K562 (cell line): ENCODE data around the gene SCUBE1. TPM values are rescaled to one million over a fixed set of nuclear protein-coding genes. Genes with fewer than 3 reads are reported as not detected.

Source experiments
- ATAC-seq: fragments of 200-7000 bp; cut with Tn5 transposase; 3 replicates; pipeline ENCODE4 v1.9.1; 2020; ENCODE audit warnings: moderate library complexity
- BruUV-seq: library from RNA; stranded (reverse); fragments of 400-500 nt; replicated peaks from 2 replicates; lab custom pipeline; 2021; lab: Mats Ljungman, UMichigan
- CTCF ChIA-PET: fragments of 300-600 bp; formaldehyde crosslinking; extraction: SDS; loops from one replicate; lab custom pipeline; 2021; ENCODE audit warnings: low intra/inter-chr PET ratio; lab: Yijun Ruan, JAX
- POLR2A ChIA-PET: fragments of 300-600, 350-650 bp; sonication (Branson Sonifier 250); formaldehyde crosslinking; extraction: SDS; loops from one replicate; lab custom pipeline; 2021; ENCODE audit warnings: antibody characterized with exemption, inconsistent platforms; lab: Yijun Ruan, JAX
- DNase-seq, 4 experiments: peaks; one replicate each; pipeline versions ENCODE4 v3.0.0 to v3.0.0-alpha.2; 2011 to 2018; ENCODE audit warnings: low spot score in 3 of 4, mixed read lengths in 3 of 4; ENCODE audit errors: extremely low read depth in 1 of 4
- FAIRE-seq: peaks from 2 replicates; lab custom pipeline; 2011; peaks lifted over from hg19 to GRCh38; lab: Jason Lieb, UNC
- H2AFZ ChIP-seq: 2 replicates; pipeline ENCODE4 v1.6.0; 2011; ENCODE audit warnings: low read depth, low read length, control low read depth, inconsistent platforms
- H3K27ac ChIP-seq: fragments of 200-600 bp; 3 replicates; pipeline ENCODE4 v1.8.0; 2011; ENCODE audit warnings: low read depth, mild to moderate bottlenecking, control low read depth, inconsistent platforms, low read length, moderate library complexity, mixed read lengths; ENCODE audit errors: extremely low read depth
- H3K27me3 ChIP-seq, 2 experiments: fragments of 300-600 bp in 1 of 2; 2 replicates in 1 of 2; 3 replicates in 1 of 2; pipeline versions ENCODE4 v1.6.0 to v1.8.0; 2011; ENCODE audit warnings: inconsistent platforms in 2 of 2, low read length in 2 of 2, mild to moderate bottlenecking in 1 of 2, mixed read lengths in 1 of 2, moderate library complexity in 1 of 2; ENCODE audit not compliant: control insufficient read depth in 2 of 2, insufficient read depth in 2 of 2
- H3K36me3 ChIP-seq: fragments of 300-600 bp; 3 replicates; pipeline ENCODE4 v1.8.0; 2011; ENCODE audit warnings: mild to moderate bottlenecking, low read length, inconsistent platforms; ENCODE audit not compliant: control insufficient read depth, insufficient read depth
- H3K4me1 ChIP-seq, 2 experiments: fragments of 200-600 bp in 1 of 2; replicated peaks in 1 of 2; 2 replicates in 1 of 2; 3 replicates in 1 of 2; pipeline versions ENCODE4 v1.5.1 to v1.8.0; 2011; ENCODE audit warnings: inconsistent platforms in 2 of 2, low read length in 2 of 2, mild to moderate bottlenecking in 1 of 2, mixed read lengths in 1 of 2, moderate library complexity in 1 of 2; ENCODE audit not compliant: control insufficient read depth in 2 of 2, insufficient read depth in 2 of 2
- H3K4me2 ChIP-seq: 2 replicates; pipeline ENCODE4 v1.6.1; 2011; ENCODE audit warnings: low read length, control low read depth, inconsistent platforms, mixed read lengths; ENCODE audit not compliant: insufficient read depth
- H3K4me3 ChIP-seq: fragments of 200-600 bp; sonication (generic), shearing (Covaris generic); 2 replicates; pipeline ENCODE4 v1.5.1; 2016; ENCODE audit warnings: control low read depth, inconsistent platforms
- H3K79me2 ChIP-seq: fragments of 200-600 bp; 3 replicates; pipeline ENCODE4 v1.8.0; 2011; ENCODE audit warnings: low read length, inconsistent platforms; ENCODE audit not compliant: control insufficient read depth, insufficient read depth
- H3K9ac ChIP-seq, 2 experiments: 2 replicates each; pipeline versions ENCODE4 v1.6.0 to v1.6.1; 2011; ENCODE audit warnings: low read depth in 2 of 2, low read length in 2 of 2, control low read depth in 1 of 2, inconsistent platforms in 1 of 2, mild to moderate bottlenecking in 1 of 2, mixed read lengths in 1 of 2; ENCODE audit not compliant: insufficient read depth in 1 of 2
- H3K9me1 ChIP-seq: one replicate; pipeline ENCODE4 v1.6.0; 2011; ENCODE audit warnings: inconsistent platforms, mild to moderate bottlenecking, low read length, moderate library complexity; ENCODE audit not compliant: control insufficient read depth, insufficient read depth
- H3K9me3 ChIP-seq: replicated peaks from 2 replicates; pipeline ENCODE4 v1.5.1; 2011; ENCODE audit warnings: low read depth, low read length, inconsistent platforms; ENCODE audit not compliant: control insufficient read depth, insufficient read depth
- H4K20me1 ChIP-seq: replicated peaks from 2 replicates; pipeline ENCODE4 v1.6.1; 2011; ENCODE audit warnings: low read length, inconsistent platforms, mixed read lengths; ENCODE audit not compliant: control insufficient read depth, insufficient read depth
- BMI1 ChIP-seq: fragments of 150-350 bp; IDR thresholded peaks from 2 replicates; pipeline ENCODE4 v1.6.1; 2014; ENCODE audit warnings: low read length
- CLOCK ChIP-seq: fragments of 250-450 bp; sonication (Bioruptor Pico); IDR thresholded peaks from 2 replicates; pipeline ENCODE4 v1.4.0; 2020; ENCODE audit warnings: mild to moderate bottlenecking, moderate library complexity, borderline replicate concordance
- CSDE1 ChIP-seq, 2 experiments: fragments of 450-650 bp; IDR thresholded peaks; 2 replicates each; pipeline ENCODE4 v1.6.1; 2016; ENCODE audit warnings: mild to moderate bottlenecking in 1 of 2
- DDX20 ChIP-seq: fragments of 450-650 bp; IDR thresholded peaks from 2 replicates; pipeline ENCODE4 v1.6.1; 2016; ENCODE audit warnings: missing genetic modification characterization, low read depth, mild to moderate bottlenecking, missing compliant biosample characterization, moderate library complexity
- DMBX1 ChIP-seq: fragments of 250-450 bp; sonication (Bioruptor Pico); IDR thresholded peaks from 2 replicates; pipeline ENCODE4 v1.8.0; 2022; ENCODE audit warnings: inconsistent platforms, mild to moderate bottlenecking, moderate library complexity, borderline replicate concordance
- KLF1 ChIP-seq: fragments of 450-650 bp; IDR thresholded peaks from 2 replicates; pipeline ENCODE4 v1.6.1; 2016; ENCODE audit warnings: missing genetic modification characterization, missing compliant biosample characterization
- KLF6 ChIP-seq: fragments of 250-450 bp; sonication (Bioruptor Pico); IDR thresholded peaks from 2 replicates; pipeline ENCODE4 v1.4.0; 2020; ENCODE audit warnings: mild to moderate bottlenecking, moderate library complexity, borderline replicate concordance
- SAP30 ChIP-seq: fragments of 200-600 bp; sonication (generic); IDR thresholded peaks from 2 replicates; pipeline ENCODE4 v1.6.1; 2012; ENCODE audit warnings: borderline replicate concordance, low read depth, mild to moderate bottlenecking, moderate library complexity, low read length, control low read depth, inconsistent platforms; ENCODE audit not compliant: insufficient read depth, poor library complexity, severe bottlenecking
- SIN3A ChIP-seq, 2 experiments: fragments of 150-350 bp in 1 of 2; IDR thresholded peaks; 2 replicates each; pipeline ENCODE4 v1.6.1; 2011 to 2016; ENCODE audit warnings: borderline replicate concordance in 2 of 2, low read depth in 2 of 2, low read length in 2 of 2, mild to moderate bottlenecking in 2 of 2, moderate library complexity in 2 of 2; ENCODE audit not compliant: control insufficient read depth in 1 of 2
- TAF1 ChIP-seq: IDR thresholded peaks from 2 replicates; pipeline ENCODE4 v1.6.1; 2011; ENCODE audit warnings: mild to moderate bottlenecking, low read length, moderate library complexity; ENCODE audit not compliant: insufficient read depth, control insufficient read depth, severe bottlenecking; ENCODE audit errors: extremely low read depth
- TOE1 ChIP-seq, 2 experiments: fragments of 450-650 bp in 1 of 2; sonication (generic) in 1 of 2; formaldehyde crosslinking in 1 of 2; IDR thresholded peaks; 2 replicates each; pipeline versions ENCODE4 v1.7.1 to v1.8.0; 2016 to 2022; ENCODE audit warnings: borderline replicate concordance in 2 of 2, mild to moderate bottlenecking in 2 of 2, antibody characterized with exemption in 1 of 2, inconsistent platforms in 1 of 2, low read depth in 1 of 2, missing genetic modification reagents in 1 of 2, moderate library complexity in 1 of 2
- YY1 ChIP-seq, 3 experiments: IDR thresholded peaks; 2 replicates each; pipeline ENCODE4 v1.6.1; 2011; ENCODE audit warnings: low read length in 2 of 3, mild to moderate bottlenecking in 2 of 3, moderate library complexity in 2 of 3, borderline replicate concordance in 1 of 3, control low read depth in 1 of 3, low read depth in 1 of 3; ENCODE audit not compliant: insufficient read depth in 3 of 3, insufficient replicate concordance in 2 of 3, control insufficient read depth in 1 of 3, insufficient read length in 1 of 3; ENCODE audit errors: extremely low read depth in 1 of 3
- ZNF324 ChIP-seq: fragments of 250-450 bp; sonication (Bioruptor Pico); IDR thresholded peaks from 2 replicates; pipeline ENCODE4 v1.4.0; 2020; ENCODE audit warnings: mild to moderate bottlenecking
- ZNF551 ChIP-seq: fragments of 250-450 bp; sonication (Bioruptor Pico); IDR thresholded peaks from 2 replicates; pipeline ENCODE4 v1.5.0; 2021; ENCODE audit warnings: mild to moderate bottlenecking, moderate library complexity
- ZNF79 ChIP-seq: fragments of 250-450 bp; sonication (Bioruptor Pico); IDR thresholded peaks from 2 replicates; pipeline ENCODE4 v1.4.0; 2020; ENCODE audit warnings: low read depth, mild to moderate bottlenecking, moderate library complexity
- WGBS: fragments of 100-300 bp; shearing (Covaris generic); methylation state at CpG from one replicate; pipeline ENCODE4 v1.1.6; 2016; ENCODE audit warnings: low coverage, mixed read lengths; ENCODE audit not compliant: insufficient coverage; ENCODE audit errors: missing lambda C conversion rate; 5-methylcytosine and 5-hydroxymethylcytosine counted together
- in situ Hi-C: fragments of 300-500 bp; cut with MboI; formaldehyde crosslinking; loops from 4 replicates; pipeline ENCODE4 v1.15.0; 2018; ENCODE audit warnings: inconsistent platforms, mixed read lengths
- intact Hi-C: fragments of 100-400 bp; cut with micrococcal nuclease; formaldehyde crosslinking; loops from 2 replicates; pipeline ENCODE4 v1.14.2; 2022
- polyA plus RNA-seq, 8 experiments: library from polyadenylated mRNA; depleted of rRNA in 4 of 8; stranded (reverse) in 5 of 8; unstranded in 3 of 8; fragments of >200 nt; fragmentation: Nextera tagmentation in 2 of 8; fragmentation: Illumina TruSeq in 1 of 8; extraction: Ambion mirVana in 2 of 8; extraction: Trizol in 1 of 8; gene quantifications; 2 replicates each; pipeline versions ENCODE4 v1.2.1 to v1.2.3, GENCODE V29; 2011 to 2014; ENCODE audit warnings: inconsistent platforms in 1 of 8, missing spikeins in 1 of 8
- total RNA-seq, 7 experiments: library from RNA; depleted of rRNA in 6 of 7; stranded (reverse); fragments of >200 nt in 6 of 7; fragmentation: Illumina TruSeq in 2 of 7; extraction: Trizol in 2 of 7; gene quantifications; 2 replicates each; pipeline versions ENCODE4 v1.2.1 to v1.2.3, GENCODE V29; 2011 to 2021; ENCODE audit warnings: low replicate concordance in 1 of 7

SCUBE1 gene
- total and polyA plus RNA-seq, 9 of the 15 experiments (the other 6 are each of a cell fraction or from before 2014, with no cell fraction given), result 0.03 to 0.47 (median 0.29) TPM; not detected in 6

DNA sequence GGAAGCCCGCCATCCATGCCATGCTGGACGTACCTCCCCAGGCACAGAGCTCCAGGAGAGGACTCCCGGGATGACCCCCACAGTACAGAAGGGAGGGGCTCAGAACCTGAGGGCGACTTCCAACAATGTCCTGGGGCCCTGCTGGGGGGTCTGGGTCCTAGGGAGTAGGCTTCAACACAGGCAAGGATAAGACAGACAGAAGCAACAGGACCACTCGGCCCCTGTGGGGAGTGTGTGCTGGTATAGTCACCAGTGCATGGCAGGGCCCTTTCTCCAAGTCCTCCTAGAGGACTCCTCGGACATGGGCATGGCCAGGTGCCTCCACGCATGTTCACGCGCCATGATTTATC lies 173.1 kb downstream of the SCUBE1 start:
- H3K9me1 ChIP-seq, result no peaks in the 10 kb centered on the region
- no peak overlapping the region for H3K27ac ChIP-seq
- no peak overlapping the region for H3K4me3 ChIP-seq
- CTCF ChIA-PET, result no interaction called here
- no peaks in the 10 kb centered on the region for H4K20me1 ChIP-seq
- no peaks in the 10 kb centered on the region for H3K9me3 ChIP-seq
- FAIRE-seq, result no peak
- H3K4me1 ChIP-seq, result peaks cover 3 to 53% of the 10 kb centered on the region in 2 experiments; a peak in 4 of 5 replicates
- H3K27me3 ChIP-seq, result no peaks in the 10 kb centered on the region
- intact Hi-C loops (no loop called here), in situ Hi-C loops (no loop called here)
- no TSS peak for BruUV-seq
- H3K9ac ChIP-seq, result no peak overlapping the region
- H3K36me3 ChIP-seq, result peaks cover 80% of the 10 kb centered on the region
- POLR2A ChIA-PET, result interaction anchor here (0.8 to 1.5 kb wide), 4 partner anchors 10 to 26 kb away, joined by 3 to 7 read pairs (median 5); no protein-coding TSS in a partner anchor
- DNase-seq, result no peak
- no peak overlapping the region for H2AFZ ChIP-seq
- TF ChIP-seq ZNF324 (no peak), DMBX1 (CRISPR knock-in tag) (no peak), DDX20 (tag) (no peak), CSDE1 (IDR thresholded peaks at IDR 0.05) (no peak), YY1 (IDR thresholded peaks at IDR 0.05; ENCODE audit: borderline replicate concordance in 1 of 3, control insufficient read depth in 1 of 3, extremely low read depth in 1 of 3, insufficient read depth in 3 of 3, insufficient read length in 1 of 3, insufficient replicate concordance in 2 of 3, low read depth in 1 of 3, low read length in 2 of 3) (no peak), TAF1 (no peak), KLF1 (tag) (no peak), SAP30 (no peak), ZNF551 (CRISPR knock-in tag) (no peak), SIN3A (IDR thresholded peaks at IDR 0.05; ENCODE audit: borderline replicate concordance in 2 of 2, control insufficient read depth in 1 of 2, low read depth in 2 of 2, low read length in 2 of 2) (no peak), KLF6 (CRISPR knock-in tag) (no peak), TOE1 (IDR thresholded peaks at IDR 0.05; ENCODE audit: borderline replicate concordance) (no peak), TOE1 (CRISPR knock-in tag; IDR thresholded peaks at IDR 0.05; ENCODE audit: borderline replicate concordance, low read depth) (no peak), BMI1 (no peak), ZNF79 (CRISPR knock-in tag) (no peak), CLOCK (CRISPR knock-in tag) (no peak)
- ATAC-seq, result no peak
- H3K79me2 ChIP-seq, result no peaks in the 10 kb centered on the region
- H3K4me2 ChIP-seq, result no peak overlapping the region
- WGBS, result 87% methylated on average over 8 of the region's 9 CpGs
